ENCODE measurements around the gene FGFBP1.

The FGFBP1 gene

DNA sequence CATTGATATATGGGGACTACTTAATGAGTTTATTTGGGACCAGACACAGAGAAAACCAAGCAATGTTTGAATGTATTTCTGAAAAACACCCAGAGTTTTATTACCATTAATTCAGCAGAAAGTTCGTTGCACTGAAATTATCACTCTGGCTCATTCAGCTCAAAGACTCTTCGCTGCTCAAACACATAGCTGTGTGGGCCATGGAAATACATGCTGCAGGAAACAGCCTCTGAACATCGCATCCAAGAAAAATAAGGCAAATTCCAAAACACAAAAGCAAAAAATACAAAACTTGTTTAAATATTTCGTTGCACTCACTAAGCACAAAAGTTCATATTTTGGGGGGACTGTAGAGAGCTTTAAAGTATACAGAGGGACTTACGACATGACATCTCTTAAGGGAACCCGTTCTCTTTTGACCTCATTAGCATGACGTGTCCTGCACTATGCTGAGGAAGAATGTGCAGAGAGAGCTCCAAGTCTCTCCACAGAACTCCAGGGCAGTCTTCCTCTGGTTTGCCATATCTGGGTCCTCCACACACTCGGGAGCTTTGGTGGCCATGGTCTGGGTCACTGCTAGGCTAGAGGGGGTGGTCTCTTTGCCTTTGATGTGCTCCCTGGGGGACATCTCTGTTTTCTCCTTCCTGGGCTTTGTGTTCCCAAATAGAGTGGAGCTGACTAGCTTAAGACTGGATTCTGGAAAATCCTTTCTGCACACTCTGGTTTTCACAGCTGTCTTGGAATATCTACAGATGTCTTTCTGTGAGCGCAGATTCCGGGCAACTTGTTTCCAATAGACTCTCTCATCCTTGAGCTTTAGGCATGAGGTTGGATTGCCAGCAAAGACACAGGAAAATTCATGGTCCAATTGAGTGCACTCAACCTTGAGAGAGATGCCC, 2.8 kb downstream of the FGFBP1 start:
- no peaks in the 10 kb centered on the region for H4K20me1 ChIP-seq (ENCODE audit: insufficient read depth, low read length)
- H3K79me2 ChIP-seq (ENCODE audit: insufficient read depth, low read length), result no peaks in the 10 kb centered on the region
- no peaks in the 10 kb centered on the region for H3K4me1 ChIP-seq (ENCODE audit: insufficient read depth, low read length, severe bottlenecking)
- no peak overlapping the region for H3K27ac ChIP-seq (ENCODE audit: low read depth, low read length, poor library complexity, severe bottlenecking)
- no peak overlapping the region for H3K9ac ChIP-seq (ENCODE audit: low read length)
- no peak overlapping the region for H2AFZ ChIP-seq (ENCODE audit: low read length)
- H3K36me3 ChIP-seq (ENCODE audit: insufficient read depth, low read length), result no peaks in the 10 kb centered on the region
- H3K9me3 ChIP-seq (ENCODE audit: low read length), result no peaks in the 10 kb centered on the region
- no peaks in the 10 kb centered on the region for H3K27me3 ChIP-seq (ENCODE audit: insufficient read depth, low read length)
- H3K4me2 ChIP-seq (ENCODE audit: low read length), result no peak overlapping the region
- H3F3A ChIP-seq (ENCODE audit: insufficient read depth, low read length), result no peaks in the 10 kb centered on the region
- TF ChIP-seq EZH2 (IDR thresholded peaks at IDR 0.05; ENCODE audit: borderline replicate concordance, low read length), result no peak
- TF ChIP-seq, protein P1, sequence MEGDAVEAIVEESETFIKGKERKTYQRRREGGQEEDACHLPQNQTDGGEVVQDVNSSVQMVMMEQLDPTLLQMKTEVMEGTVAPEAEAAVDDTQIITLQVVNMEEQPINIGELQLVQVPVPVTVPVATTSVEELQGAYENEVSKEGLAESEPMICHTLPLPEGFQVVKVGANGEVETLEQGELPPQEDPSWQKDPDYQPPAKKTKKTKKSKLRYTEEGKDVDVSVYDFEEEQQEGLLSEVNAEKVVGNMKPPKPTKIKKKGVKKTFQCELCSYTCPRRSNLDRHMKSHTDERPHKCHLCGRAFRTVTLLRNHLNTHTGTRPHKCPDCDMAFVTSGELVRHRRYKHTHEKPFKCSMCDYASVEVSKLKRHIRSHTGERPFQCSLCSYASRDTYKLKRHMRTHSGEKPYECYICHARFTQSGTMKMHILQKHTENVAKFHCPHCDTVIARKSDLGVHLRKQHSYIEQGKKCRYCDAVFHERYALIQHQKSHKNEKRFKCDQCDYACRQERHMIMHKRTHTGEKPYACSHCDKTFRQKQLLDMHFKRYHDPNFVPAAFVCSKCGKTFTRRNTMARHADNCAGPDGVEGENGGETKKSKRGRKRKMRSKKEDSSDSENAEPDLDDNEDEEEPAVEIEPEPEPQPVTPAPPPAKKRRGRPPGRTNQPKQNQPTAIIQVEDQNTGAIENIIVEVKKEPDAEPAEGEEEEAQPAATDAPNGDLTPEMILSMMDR (IDR thresholded peaks at IDR 0.05; ENCODE audit: low read length), result no peak
- H3K4me3 ChIP-seq (ENCODE audit: low read depth, low read length, poor library complexity, severe bottlenecking), result no peak overlapping the region
- no peaks in the 10 kb centered on the region for H3K9me2 ChIP-seq (ENCODE audit: low read depth, low read length)

DNA sequence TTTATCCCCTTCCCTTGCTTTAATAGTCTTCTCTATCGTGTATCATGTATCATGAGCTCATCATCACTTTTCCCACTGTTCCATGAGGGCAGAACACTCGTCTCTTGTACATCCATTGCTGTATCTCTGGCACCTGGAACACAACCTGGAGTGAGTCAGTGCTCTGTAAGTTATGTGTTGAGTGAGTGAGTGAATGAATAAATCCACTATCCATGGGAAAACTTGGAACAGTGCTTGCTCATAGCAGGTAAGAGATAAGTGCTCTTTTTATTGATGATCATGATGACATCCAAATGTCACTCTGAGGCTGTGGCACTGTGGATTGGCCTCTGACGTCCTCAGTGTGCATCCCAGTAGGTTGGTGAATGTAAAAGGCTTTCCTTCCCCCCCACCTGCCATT, 4.3 kb downstream of the FGFBP1 start:
- Histone ChIP-seq H3K4me2 (ENCODE audit: low read length) (no peak overlapping the region), H3K27ac (ENCODE audit: low read depth, low read length, poor library complexity, severe bottlenecking) (no peak overlapping the region), H2AFZ (ENCODE audit: low read length) (no peak overlapping the region), H3K4me1 (ENCODE audit: insufficient read depth, low read length, severe bottlenecking) (no peaks in the 10 kb centered on the region), H3K4me3 (ENCODE audit: low read depth, low read length, poor library complexity, severe bottlenecking) (no peak overlapping the region), H3F3A (ENCODE audit: insufficient read depth, low read length) (no peaks in the 10 kb centered on the region), H3K9ac (ENCODE audit: low read length) (no peak overlapping the region), H4K20me1 (ENCODE audit: insufficient read depth, low read length) (no peaks in the 10 kb centered on the region), H3K27me3 (ENCODE audit: insufficient read depth, low read length) (no peaks in the 10 kb centered on the region), H3K9me3 (ENCODE audit: low read length) (no peaks in the 10 kb centered on the region), H3K9me2 (ENCODE audit: low read depth, low read length) (no peaks in the 10 kb centered on the region), H3K36me3 (ENCODE audit: insufficient read depth, low read length) (no peaks in the 10 kb centered on the region), H3K79me2 (ENCODE audit: insufficient read depth, low read length) (no peaks in the 10 kb centered on the region)
- TF ChIP-seq, protein P1 (IDR thresholded peaks at IDR 0.05; ENCODE audit: low read length), result no peak
- TF ChIP-seq EZH2 (IDR thresholded peaks at IDR 0.05; ENCODE audit: borderline replicate concordance, low read length), result no peak

DNA sequence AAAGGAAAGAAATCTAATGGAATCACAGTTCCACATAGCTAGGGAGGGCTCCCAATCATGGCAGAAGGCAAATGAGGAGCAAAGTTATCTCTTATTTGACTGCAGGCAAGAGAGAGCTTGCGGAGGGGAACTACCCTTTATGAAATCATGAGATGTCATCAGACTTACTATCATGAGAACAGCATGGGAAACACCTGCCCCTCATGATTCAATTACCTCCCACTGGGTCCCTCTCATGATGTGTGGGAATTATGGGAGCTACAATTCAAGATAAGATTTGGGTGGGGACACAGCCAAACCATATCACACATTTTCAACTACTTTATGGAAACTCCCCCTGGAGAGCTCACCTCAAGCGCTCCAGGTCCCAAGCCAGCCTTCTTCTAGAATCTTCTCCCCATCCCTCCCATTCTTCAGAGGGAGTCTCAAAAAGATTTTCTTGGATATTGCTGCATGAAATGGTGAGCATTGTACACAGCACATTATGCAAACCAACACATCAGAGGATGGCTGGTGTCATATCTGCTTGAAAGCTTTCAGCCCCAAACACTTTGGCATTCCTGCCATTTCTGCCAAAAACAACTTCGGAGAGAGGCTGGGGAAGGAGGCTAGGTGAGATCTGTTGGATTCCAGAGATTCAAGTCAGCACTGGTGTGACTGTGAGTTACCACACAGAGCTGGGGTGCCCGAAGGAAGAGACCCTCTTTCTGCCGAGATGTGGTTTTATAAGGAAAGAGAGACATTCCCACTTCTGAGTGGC, 6.9 kb downstream of the FGFBP1 start:
- Histone ChIP-seq H3F3A (ENCODE audit: insufficient read depth, low read length) (no peaks in the 10 kb centered on the region), H3K9ac (ENCODE audit: low read length) (no peak overlapping the region), H2AFZ (ENCODE audit: low read length) (no peak overlapping the region), H4K20me1 (ENCODE audit: insufficient read depth, low read length) (no peaks in the 10 kb centered on the region), H3K27me3 (ENCODE audit: insufficient read depth, low read length) (no peaks in the 10 kb centered on the region), H3K4me3 (ENCODE audit: low read depth, low read length, poor library complexity, severe bottlenecking) (no peak overlapping the region), H3K4me2 (ENCODE audit: low read length) (no peak overlapping the region), H3K36me3 (ENCODE audit: insufficient read depth, low read length) (no peaks in the 10 kb centered on the region), H3K27ac (ENCODE audit: low read depth, low read length, poor library complexity, severe bottlenecking) (no peak overlapping the region), H3K4me1 (ENCODE audit: insufficient read depth, low read length, severe bottlenecking) (no peaks in the 10 kb centered on the region), H3K9me2 (ENCODE audit: low read depth, low read length) (no peaks in the 10 kb centered on the region), H3K9me3 (ENCODE audit: low read length) (no peaks in the 10 kb centered on the region), H3K79me2 (ENCODE audit: insufficient read depth, low read length) (no peaks in the 10 kb centered on the region)
- TF ChIP-seq, protein P1 (IDR thresholded peaks at IDR 0.05; ENCODE audit: low read length), result no peak
- no peak for TF ChIP-seq EZH2 (IDR thresholded peaks at IDR 0.05; ENCODE audit: borderline replicate concordance, low read length)

Measured in OCI-LY1 (cell line).